Measurements from ENCODE around the gene LILRA2. TPM values are rescaled to one million over a fixed set of nuclear protein-coding genes. Genes with fewer than 3 reads are reported as not detected.
"Not testable (repeated sequence)": the region's sequence is repeated elsewhere in the genome, so short reads cannot be mapped to it uniquely, and the experiment has no call there.

The LILRA2 gene
- total RNA-seq, 1 experiment from 2014 or later = not detected

DNA sequence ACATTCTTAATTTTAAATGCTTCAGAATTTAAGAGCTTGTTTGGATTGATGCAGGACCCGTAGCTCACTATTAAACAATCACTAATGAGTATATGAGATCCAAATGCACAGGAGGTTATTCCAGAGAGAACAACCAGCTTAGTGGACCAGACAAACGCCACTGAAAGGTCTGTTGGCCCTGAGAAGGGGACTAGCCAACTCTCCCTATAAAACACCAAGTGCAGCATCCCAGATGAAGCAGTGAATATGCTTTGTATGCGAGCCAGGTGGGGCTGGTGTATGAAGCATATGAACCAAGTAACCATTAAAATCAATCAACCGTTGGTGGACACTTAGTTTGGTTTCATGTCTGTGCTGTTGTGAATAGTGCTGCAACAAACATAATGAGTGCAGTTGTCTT lies 46.9 kb downstream of the LILRA2 start:
- H4K20me1 ChIP-seq (ENCODE audit: insufficient read depth, low read depth, low read length) = no peaks in the 10 kb centered on the region; the same call in 1 of the 2 replicates
- no peaks in the 10 kb centered on the region for H3K79me2 ChIP-seq (ENCODE audit: low read length)
- no peak overlapping the region for H3K4me2 ChIP-seq (ENCODE audit: low read depth, low read length, poor library complexity, severe bottlenecking)
- no peaks in the 10 kb centered on the region for H3K9me3 ChIP-seq (ENCODE audit: low read length)
- no peak overlapping the region for H2AFZ ChIP-seq (ENCODE audit: low read length)
- H3K9ac ChIP-seq (ENCODE audit: low read length) = no peak overlapping the region
- no peaks in the 10 kb centered on the region for H3K36me3 ChIP-seq (ENCODE audit: insufficient read depth, low read length)
- no peak for DNase-seq
- H3K9me2 ChIP-seq (replicated peaks; ENCODE audit: insufficient read depth, low read length) = no peaks in the 10 kb centered on the region
- no peak overlapping the region for H3K27ac ChIP-seq (ENCODE audit: low read length)
- peaks cover 3% of the 10 kb centered on the region; the same call in 1 of the 2 replicates for H3K27me3 ChIP-seq (ENCODE audit: low read length)
- H3K4me3 ChIP-seq (ENCODE audit: low read length) = no peak overlapping the region
- peaks cover 11% of the 10 kb centered on the region for H3K4me1 ChIP-seq (ENCODE audit: low read length)

DNA sequence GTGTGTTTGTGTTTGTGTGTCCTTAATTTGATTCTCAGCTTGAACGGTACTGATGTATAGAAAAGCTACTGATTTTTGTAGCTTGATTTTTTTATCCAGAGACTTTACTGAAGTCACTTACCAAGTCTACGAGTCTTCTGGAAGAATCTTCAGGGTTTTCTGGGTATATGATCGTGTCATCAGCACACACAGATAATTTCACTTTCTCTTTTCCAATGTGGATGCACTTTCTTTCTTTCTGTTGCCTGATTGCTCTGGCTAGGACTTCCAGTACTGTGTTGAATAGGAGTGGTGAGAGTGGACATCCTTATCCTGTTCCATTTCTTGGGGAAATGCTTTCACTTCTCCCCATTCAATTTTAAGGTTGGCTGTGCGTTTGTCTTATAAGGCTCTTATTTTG lies 48.8 kb downstream of the LILRA2 start:
- Histone ChIP-seq H3K27me3 (ENCODE audit: low read length) (peaks cover 3% of the 10 kb centered on the region; the same call in 1 of the 2 replicates), H3K36me3 (ENCODE audit: insufficient read depth, low read length) (no peaks in the 10 kb centered on the region), H3K27ac (ENCODE audit: low read length) (no peak overlapping the region), H2AFZ (ENCODE audit: low read length) (no peak overlapping the region), H3K79me2 (ENCODE audit: low read length) (no peaks in the 10 kb centered on the region), H3K4me1 (ENCODE audit: low read length) (no peaks in the 10 kb centered on the region), H3K4me3 (ENCODE audit: low read length) (no peak overlapping the region), H3K9me3 (ENCODE audit: low read length) (no peaks in the 10 kb centered on the region), H3K9ac (ENCODE audit: low read length) (no peak overlapping the region), H3K4me2 (ENCODE audit: low read depth, low read length, poor library complexity, severe bottlenecking) (no peak overlapping the region), H3K9me2 (replicated peaks; ENCODE audit: insufficient read depth, low read length) (no peaks in the 10 kb centered on the region), H4K20me1 (ENCODE audit: insufficient read depth, low read depth, low read length) (no peaks in the 10 kb centered on the region; the same call in 1 of the 2 replicates)
- no peak for DNase-seq

DNA sequence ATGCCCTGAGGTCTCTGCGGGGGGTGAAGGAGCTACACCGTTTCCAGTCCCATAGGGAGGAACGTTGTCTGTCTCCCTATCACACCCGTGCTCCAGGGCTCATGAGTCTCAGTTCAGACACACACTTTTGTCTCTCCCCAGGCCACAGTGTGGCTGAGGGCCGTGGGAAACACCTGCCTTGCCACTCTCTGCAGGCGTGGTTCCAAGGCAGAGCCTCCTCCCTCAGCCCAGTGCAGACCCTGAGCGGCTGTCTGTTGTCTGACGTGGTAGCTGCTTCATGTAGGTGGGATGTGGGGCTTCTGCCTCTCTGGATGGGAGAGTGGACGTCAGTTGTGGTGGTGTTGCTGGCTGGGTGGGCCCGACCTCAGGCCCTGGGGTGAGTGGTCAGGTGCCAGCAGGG lies 50.6 kb downstream of the LILRA2 start:
- not testable (repeated sequence) for H3K4me3 ChIP-seq (ENCODE audit: low read length); H3K4me1 ChIP-seq (ENCODE audit: low read length); H3K79me2 ChIP-seq (ENCODE audit: low read length); H3K4me2 ChIP-seq (ENCODE audit: low read depth, low read length, poor library complexity, severe bottlenecking); DNase-seq; H3K9me3 ChIP-seq (ENCODE audit: low read length); H3K9me2 ChIP-seq (replicated peaks; ENCODE audit: insufficient read depth, low read length); H4K20me1 ChIP-seq (ENCODE audit: insufficient read depth, low read depth, low read length); H3K27ac ChIP-seq (ENCODE audit: low read length); H3K9ac ChIP-seq (ENCODE audit: low read length); H2AFZ ChIP-seq (ENCODE audit: low read length); H3K36me3 ChIP-seq (ENCODE audit: insufficient read depth, low read length); H3K27me3 ChIP-seq (ENCODE audit: low read length)

DNA sequence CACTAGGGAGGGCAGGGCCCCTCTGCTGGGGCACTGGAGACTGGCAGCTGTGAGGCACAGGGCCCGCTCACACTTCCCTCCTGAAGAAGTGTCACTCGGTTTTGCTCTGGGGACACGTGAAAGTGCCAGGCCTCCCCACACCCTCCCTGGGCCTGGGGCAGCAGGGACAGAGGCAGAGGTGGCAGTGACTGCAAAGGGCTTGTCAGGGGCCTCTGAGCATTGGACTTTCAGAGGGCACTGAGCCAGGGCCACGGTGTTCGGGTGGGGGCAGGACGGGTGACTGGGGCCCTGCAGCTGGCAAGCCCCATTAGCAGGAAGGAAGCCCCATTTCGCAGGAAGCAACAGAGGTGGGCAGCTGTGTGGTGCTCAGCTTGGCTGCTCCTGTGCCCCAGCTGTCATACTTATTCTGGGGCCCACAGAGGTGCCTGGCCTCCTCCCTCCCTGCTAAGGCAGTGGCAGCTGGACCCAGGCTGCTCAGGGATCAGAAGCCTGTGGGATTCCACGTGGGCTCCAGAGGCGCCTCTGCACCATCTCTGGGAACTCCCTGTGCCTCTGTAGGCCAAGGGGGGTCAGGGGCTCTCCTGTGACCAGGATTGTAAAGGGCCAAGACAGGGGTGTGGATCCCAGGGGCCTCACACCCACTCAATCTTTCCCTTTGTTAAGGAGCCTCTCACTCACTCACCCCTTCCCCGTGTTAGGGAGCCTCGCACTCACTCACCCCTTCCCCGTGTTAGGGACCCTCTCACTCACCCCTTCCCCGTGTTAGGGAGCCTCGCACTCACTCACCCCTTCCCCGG lies 51.5 kb downstream of the LILRA2 start:
- not testable (repeated sequence) for H4K20me1 ChIP-seq (ENCODE audit: insufficient read depth, low read depth, low read length); H3K4me2 ChIP-seq (ENCODE audit: low read depth, low read length, poor library complexity, severe bottlenecking); H3K36me3 ChIP-seq (ENCODE audit: insufficient read depth, low read length); H3K4me1 ChIP-seq (ENCODE audit: low read length); DNase-seq; H3K9ac ChIP-seq (ENCODE audit: low read length); H3K79me2 ChIP-seq (ENCODE audit: low read length); H3K9me2 ChIP-seq (replicated peaks; ENCODE audit: insufficient read depth, low read length); H3K27ac ChIP-seq (ENCODE audit: low read length); H3K27me3 ChIP-seq (ENCODE audit: low read length); H2AFZ ChIP-seq (ENCODE audit: low read length); H3K4me3 ChIP-seq (ENCODE audit: low read length); H3K9me3 ChIP-seq (ENCODE audit: low read length)

DNA sequence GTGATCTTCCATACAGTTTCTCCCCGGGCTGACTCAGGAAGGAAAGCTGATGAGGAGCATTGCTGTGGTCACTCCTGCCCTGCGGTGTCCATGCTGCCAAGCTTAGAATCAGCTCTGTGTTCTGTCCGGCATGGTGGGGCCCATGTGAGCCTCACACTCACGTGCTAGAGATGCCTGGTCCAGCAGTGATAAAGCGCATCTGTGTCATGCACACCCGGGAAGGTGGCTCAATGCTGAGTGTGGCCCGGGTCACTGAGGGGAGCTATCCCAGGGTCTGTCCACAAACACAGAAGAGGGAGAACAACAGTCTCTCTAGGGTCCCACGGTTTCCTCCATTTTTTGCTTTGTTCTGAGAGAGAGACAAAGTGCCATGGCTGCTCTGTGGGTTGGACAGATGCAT lies 53.2 kb downstream of the LILRA2 start:
- 0 out of 2 replicates have a peak, but pooled peaks cover 3% of the 10 kb centered on the region for H3K27me3 ChIP-seq (ENCODE audit: low read length)
- H3K9me3 ChIP-seq (ENCODE audit: low read length) = no peaks in the 10 kb centered on the region
- DNase-seq = no peak
- no peak overlapping the region for H3K27ac ChIP-seq (ENCODE audit: low read length)
- H2AFZ ChIP-seq (ENCODE audit: low read length) = no peak overlapping the region
- H3K4me2 ChIP-seq (ENCODE audit: low read depth, low read length, poor library complexity, severe bottlenecking) = no peak overlapping the region
- no peak overlapping the region for H3K4me3 ChIP-seq (ENCODE audit: low read length)
- no peaks in the 10 kb centered on the region for H3K4me1 ChIP-seq (ENCODE audit: low read length)
- H4K20me1 ChIP-seq (ENCODE audit: insufficient read depth, low read depth, low read length) = no peaks in the 10 kb centered on the region; the same call in 1 of the 2 replicates
- H3K79me2 ChIP-seq (ENCODE audit: low read length) = no peaks in the 10 kb centered on the region
- no peaks in the 10 kb centered on the region for H3K36me3 ChIP-seq (ENCODE audit: insufficient read depth, low read length)
- no peaks in the 10 kb centered on the region for H3K9me2 ChIP-seq (replicated peaks; ENCODE audit: insufficient read depth, low read length)
- no peak overlapping the region for H3K9ac ChIP-seq (ENCODE audit: low read length)

DNA sequence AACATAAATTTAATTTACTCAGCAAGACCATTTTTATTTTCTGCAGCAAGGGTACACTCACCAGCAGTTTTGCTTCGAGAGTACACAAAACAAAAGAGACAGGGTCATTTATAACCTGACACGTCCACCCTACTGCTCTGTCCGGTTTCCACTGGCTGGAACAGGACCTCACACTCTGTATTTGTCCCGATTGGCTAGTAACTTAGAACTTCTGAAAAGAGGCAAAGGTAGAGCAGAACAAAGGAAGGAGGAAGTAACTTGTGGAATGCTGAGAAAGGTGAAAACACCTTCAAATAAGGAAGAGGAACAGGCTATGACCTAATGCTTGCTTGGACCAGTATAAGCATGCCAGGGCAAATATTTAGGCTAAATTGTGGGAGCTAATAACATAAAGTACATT lies 54.3 kb downstream of the LILRA2 start:
- not testable (repeated sequence) for H3K27me3 ChIP-seq (ENCODE audit: low read length); H3K9ac ChIP-seq (ENCODE audit: low read length); H3K79me2 ChIP-seq (ENCODE audit: low read length); H4K20me1 ChIP-seq (ENCODE audit: insufficient read depth, low read depth, low read length); H3K4me1 ChIP-seq (ENCODE audit: low read length); DNase-seq; H3K27ac ChIP-seq (ENCODE audit: low read length); H3K4me3 ChIP-seq (ENCODE audit: low read length); H3K9me2 ChIP-seq (replicated peaks; ENCODE audit: insufficient read depth, low read length); H3K36me3 ChIP-seq (ENCODE audit: insufficient read depth, low read length); H2AFZ ChIP-seq (ENCODE audit: low read length); H3K9me3 ChIP-seq (ENCODE audit: low read length); H3K4me2 ChIP-seq (ENCODE audit: low read depth, low read length, poor library complexity, severe bottlenecking)

DNA sequence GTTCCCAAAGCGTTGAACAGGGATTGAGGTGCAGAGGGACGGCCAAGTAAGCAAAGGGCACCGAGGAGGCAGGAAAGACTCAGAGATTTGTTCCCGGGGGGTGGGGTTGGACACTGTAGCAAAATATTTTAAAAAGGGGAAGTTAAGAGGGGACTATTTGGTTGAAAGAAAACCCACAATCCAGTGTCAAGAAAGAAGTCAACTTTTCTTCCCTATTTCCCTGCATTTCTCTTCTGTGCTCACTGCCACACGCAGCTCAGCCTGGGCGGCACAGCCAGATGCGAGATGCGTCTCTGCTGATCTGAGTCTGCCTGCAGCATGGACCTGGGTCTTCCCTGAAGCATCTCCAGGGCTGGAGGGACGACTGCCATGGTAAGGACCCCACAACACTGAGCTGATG lies 56.7 kb downstream of the LILRA2 start, which contains the start of gene LILRB1:
Gene LILRB1 (plus strand): TSS at position 223 of the 400 bp plus-strand sequence. CDS start 590 bp downstream, outside the sequence.
- not testable (repeated sequence) for H3K36me3 ChIP-seq (ENCODE audit: insufficient read depth, low read length); H3K9me3 ChIP-seq (ENCODE audit: low read length); H3K27ac ChIP-seq (ENCODE audit: low read length); H2AFZ ChIP-seq (ENCODE audit: low read length); DNase-seq; H3K4me3 ChIP-seq (ENCODE audit: low read length); H4K20me1 ChIP-seq (ENCODE audit: insufficient read depth, low read depth, low read length); H3K9ac ChIP-seq (ENCODE audit: low read length); H3K79me2 ChIP-seq (ENCODE audit: low read length); H3K9me2 ChIP-seq (replicated peaks; ENCODE audit: insufficient read depth, low read length); H3K4me1 ChIP-seq (ENCODE audit: low read length); H3K4me2 ChIP-seq (ENCODE audit: low read depth, low read length, poor library complexity, severe bottlenecking); H3K27me3 ChIP-seq (ENCODE audit: low read length)

DNA sequence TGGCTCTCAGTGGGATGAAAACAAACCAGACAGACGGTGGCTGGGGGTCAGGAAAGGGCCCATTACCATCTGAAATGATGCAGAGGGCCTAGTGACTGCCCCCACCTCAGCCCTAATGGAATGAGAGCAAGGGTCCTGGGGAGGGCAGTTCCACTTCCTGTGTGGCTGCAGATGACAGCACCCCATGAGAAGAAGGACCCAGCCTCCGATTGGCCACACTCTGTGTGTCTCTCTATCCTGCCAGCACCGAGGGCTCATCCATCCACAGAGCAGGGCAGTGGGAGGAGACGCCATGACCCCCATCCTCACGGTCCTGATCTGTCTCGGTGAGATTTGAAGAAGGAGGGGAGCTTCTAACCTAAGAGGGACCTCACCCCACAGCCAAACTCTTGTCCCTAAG lies 57.2 kb downstream of the LILRA2 start:
- H3K27me3 ChIP-seq (ENCODE audit: low read length) = 0 out of 2 replicates have a peak, but pooled peaks cover 3% of the 10 kb centered on the region
- H3K79me2 ChIP-seq (ENCODE audit: low read length) = no peaks in the 10 kb centered on the region
- no peaks in the 10 kb centered on the region for H4K20me1 ChIP-seq (ENCODE audit: insufficient read depth, low read depth, low read length)
- H3K9me2 ChIP-seq (replicated peaks; ENCODE audit: insufficient read depth, low read length) = no peaks in the 10 kb centered on the region
- H3K9me3 ChIP-seq (ENCODE audit: low read length) = no peaks in the 10 kb centered on the region
- no peak overlapping the region for H2AFZ ChIP-seq (ENCODE audit: low read length)
- DNase-seq = no peak
- H3K4me1 ChIP-seq (ENCODE audit: low read length) = no peaks in the 10 kb centered on the region
- H3K9ac ChIP-seq (ENCODE audit: low read length) = no peak overlapping the region
- H3K36me3 ChIP-seq (ENCODE audit: insufficient read depth, low read length) = no peaks in the 10 kb centered on the region
- H3K4me2 ChIP-seq (ENCODE audit: low read depth, low read length, poor library complexity, severe bottlenecking) = no peak overlapping the region
- H3K27ac ChIP-seq (ENCODE audit: low read length) = no peak overlapping the region
- H3K4me3 ChIP-seq (ENCODE audit: low read length) = no peak overlapping the region
